Hematopoietic multipotent progenitor cell treated with erythropoietin and hydrocortisone succinate and interleukin-3 and kit ligand, for 15 days (in vitro differentiated cells): ENCODE results near the gene TMEM258.

Source experiments
- DNase-seq: peaks from one replicate; pipeline ENCODE4 v3.0.0-alpha.2; 2015; ENCODE audit warnings: low spot score

Gene TMEM258

GRCh38 chr11:61795876-61796526, 3.6 kb upstream of the TMEM258 start:
- no peak for DNase-seq

GRCh38 chr11:61795459-61795858, 3.1 kb upstream of the TMEM258 start:
- no peak for DNase-seq

GRCh38 chr11:61794579-61794978, 2.2 kb upstream of the TMEM258 start:
- DNase-seq: no peak

- DNase-seq: no peak
These were observed 1.4 kb upstream of the TMEM258 start for GRCh38 chr11:61793829-61794204.

GRCh38 chr11:61793083-61793828, 857 bp upstream of the TMEM258 start:
- DNase-seq: no peak

- peak; percentile 42 for DNase-seq
These were observed 576 bp downstream of the TMEM258 start for GRCh38 chr11:61791737-61792309.

- peak; percentile 60 for DNase-seq
These were observed 4.4 kb downstream of the TMEM258 start for GRCh38 chr11:61787928-61788491.

- no peak for DNase-seq
These were observed 6.5 kb downstream of the TMEM258 start for GRCh38 chr11:61785837-61786402.

- no peak for DNase-seq
These were observed 7.9 kb downstream of the TMEM258 start for GRCh38 chr11:61784506-61784805.

- DNase-seq: no peak
These were observed 8.5 kb downstream of the TMEM258 start for GRCh38 chr11:61783717-61784505.

GRCh38 chr11:61782841-61783240, 9.6 kb downstream of the TMEM258 start:
- no peak for DNase-seq

- DNase-seq: no peak
These were observed 10.1 kb downstream of the TMEM258 start for GRCh38 chr11:61782299-61782698.

GRCh38 chr11:61781585-61781984, 10.8 kb downstream of the TMEM258 start:
- no peak for DNase-seq

GRCh38 chr11:61780581-61781162, 11.7 kb downstream of the TMEM258 start:
- no peak for DNase-seq

- DNase-seq: no peak
These were observed 12.5 kb downstream of the TMEM258 start for GRCh38 chr11:61779666-61780525.

- DNase-seq: no peak
These were observed 13.3 kb downstream of the TMEM258 start for GRCh38 chr11:61778920-61779650.

- no peak for DNase-seq
These were observed 14.0 kb downstream of the TMEM258 start for GRCh38 chr11:61778357-61778886.

- no peak for DNase-seq
These were observed 14.9 kb downstream of the TMEM258 start for GRCh38 chr11:61777234-61778090.

- peak; percentile 57 for DNase-seq
These were observed 15.8 kb downstream of the TMEM258 start for GRCh38 chr11:61776561-61777075.
